H1 (cell line): ENCODE results near the gene STAC. TPM values are rescaled to one million over a fixed set of nuclear protein-coding genes. Genes with fewer than 3 reads are reported as not detected.

ENCODE experiments used
- CTCF ChIA-PET: fragments of 300-600 bp; sonication (Branson Sonifier 250); formaldehyde crosslinking; loops from one replicate; lab custom pipeline; 2021; ENCODE audit not compliant: partially characterized antibody; lab: Charles Lee
- POLR2A ChIA-PET: fragments of 300-600 bp; sonication (Branson Sonifier 250); formaldehyde crosslinking; loops from one replicate; lab custom pipeline; 2021; ENCODE audit warnings: inconsistent platforms; ENCODE audit not compliant: partially characterized antibody; lab: Charles Lee
- DNase-seq, 2 experiments: peaks; one replicate each; pipeline versions ENCODE4 v3.0.0 to v3.0.0-alpha.2; 2010 to 2022; ENCODE audit warnings: low spot score in 2 of 2, low read depth in 1 of 2, mixed read lengths in 1 of 2
- FAIRE-seq: peaks from 2 replicates; lab custom pipeline; 2011; peaks lifted over from hg19 to GRCh38; lab: Jason Lieb, UNC
- H2AFZ ChIP-seq: 2 replicates; pipeline ENCODE4 v1.8.1; 2012; ENCODE audit warnings: low read length, inconsistent platforms
- H2AK5ac ChIP-seq: 2 replicates; pipeline ENCODE4 v1.6.1; 2013; ENCODE audit warnings: low read depth, low read length
- H2BK120ac ChIP-seq: replicated peaks from 2 replicates; pipeline ENCODE3; 2013; ENCODE audit warnings: low read depth, low read length, inconsistent platforms
- H2BK12ac ChIP-seq: 2 replicates; pipeline ENCODE4 v1.6.1; 2013; ENCODE audit warnings: low read depth, low read length
- H2BK15ac ChIP-seq: 2 replicates; pipeline ENCODE4 v1.6.1; 2013; ENCODE audit warnings: low read length
- H2BK20ac ChIP-seq: 2 replicates; pipeline ENCODE4 v1.6.1; 2013; ENCODE audit warnings: low read length
- H2BK5ac ChIP-seq: 2 replicates; pipeline ENCODE4 v1.6.1; 2013; ENCODE audit warnings: low read depth, low read length
- H3K14ac ChIP-seq: 2 replicates; pipeline ENCODE4 v1.6.1; 2013; ENCODE audit warnings: inconsistent platforms; ENCODE audit not compliant: insufficient read length
- H3K18ac ChIP-seq: 2 replicates; pipeline ENCODE4 v1.6.1; 2013; ENCODE audit warnings: low read length; ENCODE audit errors: extremely low read depth
- H3K23ac ChIP-seq: 2 replicates; pipeline ENCODE4 v1.6.1; 2013; ENCODE audit warnings: inconsistent platforms; ENCODE audit not compliant: insufficient read length
- H3K23me2 ChIP-seq: 2 replicates; pipeline ENCODE4 v1.6.1; 2013; ENCODE audit warnings: low read depth, low read length
- H3K27ac ChIP-seq: 2 replicates; pipeline ENCODE4 v1.6.1; 2011; ENCODE audit warnings: low read depth, low read length, inconsistent platforms
- H3K27me3 ChIP-seq, 4 experiments: replicated peaks in 1 of 4; 1 replicate in 1 of 4; 2 replicates in 3 of 4; pipeline versions ENCODE4 v1.6.1 to v1.8.1; 2011 to 2013; ENCODE audit warnings: low read length in 3 of 4, mild to moderate bottlenecking in 3 of 4, inconsistent platforms in 2 of 4, mixed read lengths in 2 of 4, moderate library complexity in 1 of 4; ENCODE audit not compliant: control insufficient read depth in 3 of 4, insufficient read depth in 3 of 4; ENCODE audit errors: extremely low read depth in 1 of 4
- H3K36me3 ChIP-seq, 4 experiments: 2 replicates each; pipeline versions ENCODE4 v1.6.1 to v1.8.1; 2011 to 2013; ENCODE audit warnings: mild to moderate bottlenecking in 4 of 4, low read length in 3 of 4, moderate library complexity in 2 of 4, control low read depth in 1 of 4, inconsistent platforms in 1 of 4; ENCODE audit not compliant: insufficient read depth in 4 of 4, control insufficient read depth in 2 of 4
- H3K4ac ChIP-seq: replicated peaks from 2 replicates; pipeline ENCODE3; 2013; ENCODE audit warnings: low read length, low read depth, mixed read lengths, inconsistent platforms; ENCODE audit not compliant: insufficient read length
- H3K4me1 ChIP-seq, 4 experiments: replicated peaks in 1 of 4; 1 replicate in 1 of 4; 2 replicates in 3 of 4; pipeline versions ENCODE4 v1.6.1 to v1.8.1; 2011 to 2013; ENCODE audit warnings: low read length in 3 of 4, inconsistent platforms in 2 of 4, mixed read lengths in 1 of 4; ENCODE audit not compliant: insufficient read depth in 4 of 4, control insufficient read depth in 3 of 4
- H3K4me2 ChIP-seq, 2 experiments: 2 replicates each; pipeline versions ENCODE4 v1.6.1 to v1.8.1; 2011 to 2013; ENCODE audit warnings: low read depth in 2 of 2, low read length in 2 of 2, control low read depth in 1 of 2, inconsistent platforms in 1 of 2, mild to moderate bottlenecking in 1 of 2; ENCODE audit not compliant: insufficient read depth in 1 of 2
- H3K4me3 ChIP-seq, 4 experiments: fragments of 200-600, 300-600 bp in 1 of 4; sonication (generic), shearing (Covaris generic), sonication (Bioruptor Twin) in 1 of 4; 2 replicates each; pipeline versions ENCODE4 v1.5.1 to v1.8.1; 2011 to 2016; ENCODE audit warnings: low read length in 4 of 4, low read depth in 3 of 4, control low read depth in 2 of 4, inconsistent platforms in 2 of 4, mild to moderate bottlenecking in 2 of 4, mixed read lengths in 1 of 4, moderate library complexity in 1 of 4; ENCODE audit not compliant: insufficient read depth in 2 of 4; ENCODE audit errors: extremely low read depth in 1 of 4
- H3K56ac ChIP-seq: replicated peaks from 2 replicates; pipeline ENCODE3; 2013; ENCODE audit warnings: low read depth, mild to moderate bottlenecking, mixed read lengths, low read length, inconsistent platforms; ENCODE audit not compliant: insufficient read length
- H3K79me1 ChIP-seq: 2 replicates; pipeline ENCODE4 v1.6.1; 2013; ENCODE audit warnings: low read depth, low read length, control low read depth
- H3K79me2 ChIP-seq, 2 experiments: 2 replicates each; pipeline versions ENCODE4 v1.6.1 to v1.8.1; 2012 to 2013; ENCODE audit warnings: low read length in 2 of 2, mild to moderate bottlenecking in 2 of 2, inconsistent platforms in 1 of 2; ENCODE audit not compliant: insufficient read depth in 2 of 2, control insufficient read depth in 1 of 2
- H3K9ac ChIP-seq, 4 experiments: replicated peaks in 1 of 4; 1 replicate in 1 of 4; 2 replicates in 3 of 4; pipeline versions ENCODE4 v1.6.1 to v1.8.1; 2011 to 2013; ENCODE audit warnings: low read depth in 3 of 4, low read length in 3 of 4, control low read depth in 2 of 4, mild to moderate bottlenecking in 2 of 4, moderate library complexity in 2 of 4, inconsistent platforms in 1 of 4; ENCODE audit errors: extremely low read depth in 1 of 4
- H3K9me3 ChIP-seq, 2 experiments: 2 replicates each; pipeline versions ENCODE4 v1.6.1 to v1.8.1; 2012 to 2013; ENCODE audit warnings: mild to moderate bottlenecking in 2 of 2, moderate library complexity in 2 of 2, control low read depth in 1 of 2, inconsistent platforms in 1 of 2, low read depth in 1 of 2, low read length in 1 of 2, mixed read lengths in 1 of 2; ENCODE audit not compliant: insufficient read depth in 2 of 2
- H4K20me1 ChIP-seq, 2 experiments: replicated peaks in 1 of 2; 2 replicates each; pipeline versions ENCODE3 to v1.8.1; 2011 to 2013; ENCODE audit warnings: inconsistent platforms in 2 of 2, low read length in 2 of 2, mild to moderate bottlenecking in 1 of 2; ENCODE audit not compliant: insufficient read depth in 2 of 2, control insufficient read depth in 1 of 2
- H4K5ac ChIP-seq: 2 replicates; pipeline ENCODE4 v1.6.1; 2013; ENCODE audit warnings: low read length, low read depth, mixed read lengths, inconsistent platforms; ENCODE audit not compliant: insufficient read length
- H4K8ac ChIP-seq: 2 replicates; pipeline ENCODE4 v1.8.0; 2013; ENCODE audit warnings: mild to moderate bottlenecking, moderate library complexity, low read length, inconsistent platforms; ENCODE audit not compliant: insufficient read depth; ENCODE audit errors: extremely low read depth
- H4K91ac ChIP-seq: replicated peaks from 2 replicates; pipeline ENCODE3; 2013; ENCODE audit warnings: low read length, mixed read lengths, inconsistent platforms; ENCODE audit not compliant: insufficient read length
- ASH2L ChIP-seq: fragments of 200-600, 300-600 bp; sonication (generic); IDR thresholded peaks from one replicate; pipeline ENCODE4 v1.7.1; 2017; ENCODE audit warnings: low read length
- BRCA1 ChIP-seq: IDR thresholded peaks from 2 replicates; pipeline ENCODE4 v1.6.1; 2012; ENCODE audit warnings: low read depth, low read length, improper control_type of control experiment
- EGR1 ChIP-seq: IDR thresholded peaks from 2 replicates; pipeline ENCODE4 v1.6.1; 2011; ENCODE audit warnings: low read depth, low read length, borderline replicate concordance
- GABPA ChIP-seq: IDR thresholded peaks from 2 replicates; pipeline ENCODE4 v1.6.1; 2011; ENCODE audit warnings: mild to moderate bottlenecking, low read length, moderate library complexity, borderline replicate concordance; ENCODE audit not compliant: insufficient read depth
- HDAC6 ChIP-seq: IDR thresholded peaks from one replicate; pipeline ENCODE4 v1.7.1; 2012; ENCODE audit warnings: low read depth, mild to moderate bottlenecking, inconsistent platforms, low read length, moderate library complexity
- KDM4A ChIP-seq: IDR thresholded peaks from one replicate; pipeline ENCODE4 v1.7.1; 2012; ENCODE audit warnings: low read depth, mild to moderate bottlenecking, moderate library complexity, low read length, inconsistent platforms; ENCODE audit not compliant: severe bottlenecking
- KDM5A ChIP-seq: fragments of 200-600 bp; IDR thresholded peaks from 2 replicates; pipeline ENCODE4 v1.7.1; 2012; ENCODE audit warnings: mild to moderate bottlenecking, low read length, inconsistent platforms, mixed read lengths
- NANOG ChIP-seq: IDR thresholded peaks from 2 replicates; pipeline ENCODE4 v1.6.1; 2011; ENCODE audit warnings: low read length, low read depth, mild to moderate bottlenecking, inconsistent platforms; ENCODE audit not compliant: insufficient read depth, poor library complexity, severe bottlenecking
- NRF1 ChIP-seq: IDR thresholded peaks from 2 replicates; pipeline ENCODE4 v1.6.1; 2011; ENCODE audit warnings: mild to moderate bottlenecking, low read depth, low read length, improper control_type of control experiment
- SAP30 ChIP-seq: fragments of 300-600 bp; sonication (generic); IDR thresholded peaks from 2 replicates; pipeline ENCODE4 v1.7.1; 2012; ENCODE audit warnings: low read length, moderate library complexity, mild to moderate bottlenecking, inconsistent platforms; ENCODE audit not compliant: insufficient read depth, insufficient replicate concordance
- SIRT6 ChIP-seq: IDR thresholded peaks from one replicate; pipeline ENCODE4 v1.7.1; 2012; ENCODE audit warnings: low read length, inconsistent platforms
- SUZ12 ChIP-seq: fragments of 200-600 bp; sonication (generic); IDR thresholded peaks from 2 replicates; pipeline ENCODE4 v1.6.1; 2012; ENCODE audit warnings: mild to moderate bottlenecking, inconsistent platforms, low read length, moderate library complexity, mixed read lengths
- TBP ChIP-seq: IDR thresholded peaks from 2 replicates; pipeline ENCODE4 v1.6.1; 2011; ENCODE audit warnings: low read depth, low read length, improper control_type of control experiment
- TEAD4 ChIP-seq: IDR thresholded peaks from 2 replicates; pipeline ENCODE4 v1.6.1; 2012; ENCODE audit warnings: low read depth, low read length, inconsistent platforms, mixed read lengths
- WGBS, 2 experiments: shearing (Covaris generic) in 1 of 2; methylation state at CpG; one replicate each; pipeline versions ENCODE4 v1.1.6 to v1.1.7; 2013 to 2015; ENCODE audit warnings: low lambda C conversion rate in 2 of 2, mixed read lengths in 2 of 2, inconsistent platforms in 1 of 2, low coverage in 1 of 2, missing lambda C conversion rate in 1 of 2; ENCODE audit not compliant: insufficient replicate concordance in 2 of 2, insufficient coverage in 1 of 2, insufficient read length in 1 of 2; ENCODE audit errors: extremely low coverage in 1 of 2, missing lambda C conversion rate in 1 of 2; 5-methylcytosine and 5-hydroxymethylcytosine counted together
- polyA plus RNA-seq, 7 experiments: library from polyadenylated mRNA; depleted of rRNA in 3 of 7; stranded (reverse) in 5 of 7; unstranded in 2 of 7; fragments of >200 nt in 5 of 7; fragments of 200-250 nt in 2 of 7; gene quantifications; 1 replicate in 5 of 7; 2 replicates in 1 of 7; 4 replicates in 1 of 7; pipeline versions ENCODE4 v1.2.1 to v1.2.3, GENCODE V29; 2011 to 2013; ENCODE audit warnings: missing spikeins in 2 of 7, mixed read lengths in 2 of 7
- total RNA-seq: library from RNA; stranded (reverse); fragmentation: NEBNext Ultra II Directional; extraction: Animal tissue kit (Norgen Biotek cat#: 25700); gene quantifications from 2 replicates; pipeline ENCODE4 v1.2.1, GENCODE V29; 2021
- TF ChIP-seq, protein P1 (sequence below): IDR thresholded peaks from 2 replicates; pipeline ENCODE4 v1.6.1; 2012; ENCODE audit warnings: inconsistent platforms

STAC gene
- total and polyA plus RNA-seq, 2 of the 8 experiments (the other 6 are each of a cell fraction or from before 2014, with no cell fraction given): 8.0 to 18.1 TPM

DNA sequence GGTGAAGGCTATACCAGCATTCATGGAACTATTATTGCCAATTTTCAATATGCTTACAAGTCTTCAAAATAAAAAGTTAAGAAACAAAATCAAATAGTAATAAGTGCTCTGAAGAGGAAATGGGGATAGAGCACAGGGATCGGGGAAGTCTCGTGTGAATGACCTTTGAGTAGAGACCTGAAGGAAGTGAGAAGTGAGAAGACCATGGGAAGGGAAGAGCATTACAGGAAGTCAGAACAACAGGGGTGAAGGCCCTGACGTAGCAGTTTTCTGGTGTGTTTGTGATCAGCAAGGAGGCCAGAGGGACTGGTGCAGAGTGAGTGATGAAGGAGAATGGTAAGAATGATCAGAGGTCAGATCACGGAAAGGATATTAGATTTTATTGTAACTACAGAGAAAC is 48.1 kb downstream of the STAC start:
- Histone ChIP-seq H3K18ac (no peak overlapping the region), H2BK15ac (no peak overlapping the region), H3K14ac (no peak overlapping the region), H2BK20ac (no peak overlapping the region), H2BK12ac (no peak overlapping the region), H3K79me2 (no peaks in the 10 kb centered on the region), H3K4me3 (no peak overlapping the region), H3K36me3 (no peaks in the 10 kb centered on the region), H2AK5ac (no peak overlapping the region), H2BK120ac (no peak overlapping the region), H3K9ac (no peak overlapping the region), H4K8ac (no peak overlapping the region), H3K79me1 (no peaks in the 10 kb centered on the region), H4K20me1 (no peaks in the 10 kb centered on the region), H3K23ac (no peak overlapping the region), H2AFZ (no peak overlapping the region), H2BK5ac (no peak overlapping the region), H3K56ac (no peak overlapping the region), H3K9me3 (no peaks in the 10 kb centered on the region), H3K4me1 (no peaks in the 10 kb centered on the region), H4K5ac (no peak overlapping the region), H3K27ac (no peak overlapping the region), H4K91ac (no peak overlapping the region), H3K4ac (no peak overlapping the region), H3K27me3 (no peaks in the 10 kb centered on the region), H3K4me2 (no peak overlapping the region), H3K23me2 (no peaks in the 10 kb centered on the region)
- WGBS, 2 experiments: 97% methylated on average over 4 of the region's 4 CpGs; no CpG with 5 or more reads in 1 of the 2 experiments
- ChIA-PET CTCF (no interaction called here), POLR2A (no interaction called here)
- DNase-seq: no peak
- no peak for FAIRE-seq
- TF ChIP-seq NANOG (no peak), EGR1 (no peak), KDM4A (no peak), TEAD4 (no peak), TBP (no peak), HDAC6 (no peak), KDM5A (no peak), NRF1 (no peak), ASH2L (no peak), SUZ12 (no peak), BRCA1 (no peak), SAP30 (no peak), SIRT6 (no peak), GABPA (no peak)
- TF ChIP-seq, protein P1, sequence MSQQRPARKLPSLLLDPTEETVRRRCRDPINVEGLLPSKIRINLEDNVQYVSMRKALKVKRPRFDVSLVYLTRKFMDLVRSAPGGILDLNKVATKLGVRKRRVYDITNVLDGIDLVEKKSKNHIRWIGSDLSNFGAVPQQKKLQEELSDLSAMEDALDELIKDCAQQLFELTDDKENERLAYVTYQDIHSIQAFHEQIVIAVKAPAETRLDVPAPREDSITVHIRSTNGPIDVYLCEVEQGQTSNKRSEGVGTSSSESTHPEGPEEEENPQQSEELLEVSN: no peak
